IPS DF 6.9 (cell line): Measurements from ENCODE around the gene SUPT3H.

Experiments
- DNase-seq: peaks from one replicate; pipeline ENCODE4 v3.0.0-alpha.2; 2013; ENCODE audit warnings: low read depth, low spot score
- H3K27ac ChIP-seq: one replicate; pipeline ENCODE4 v1.5.1; 2013; ENCODE audit warnings: low read length, control low read depth
- H3K27me3 ChIP-seq: 2 replicates; pipeline ENCODE4 v1.6.1; 2013; ENCODE audit warnings: mild to moderate bottlenecking, low read length; ENCODE audit not compliant: control insufficient read depth, insufficient read depth
- H3K36me3 ChIP-seq: 2 replicates; pipeline ENCODE4 v1.6.1; 2013; ENCODE audit warnings: low read length; ENCODE audit not compliant: control insufficient read depth, insufficient read depth
- H3K4me1 ChIP-seq: 2 replicates; pipeline ENCODE4 v1.6.1; 2013; ENCODE audit warnings: low read length; ENCODE audit not compliant: control insufficient read depth, insufficient read depth
- H3K4me3 ChIP-seq: 2 replicates; pipeline ENCODE4 v1.5.1; 2013; ENCODE audit warnings: mild to moderate bottlenecking, low read length
- H3K9me3 ChIP-seq: 2 replicates; pipeline ENCODE4 v1.6.1; 2013; ENCODE audit warnings: low read length, inconsistent platforms; ENCODE audit not compliant: control insufficient read depth, insufficient read depth
- WGBS: extraction: QIAGEN DNeasy Blood & Tissue Kit; methylation state at CpG from one replicate; pipeline ENCODE4 v1.1.7; 2013; ENCODE audit warnings: mixed read lengths, missing lambda C conversion rate; ENCODE audit not compliant: insufficient read length, insufficient coverage; 5-methylcytosine and 5-hydroxymethylcytosine counted together

Gene SUPT3H

GRCh38 chr6:45092135-45092534 lies 285.6 kb downstream of the SUPT3H start:
- Histone ChIP-seq H3K36me3 (no peaks in the 10 kb centered on the region), H3K4me3 (no peak overlapping the region), H3K9me3 (no peaks in the 10 kb centered on the region), H3K4me1 (no peaks in the 10 kb centered on the region), H3K27ac (no peak overlapping the region), H3K27me3 (no peaks in the 10 kb centered on the region)
- WGBS = no CpG with 5 or more reads among the region's 3 CpGs
- DNase-seq = no peak

DNA sequence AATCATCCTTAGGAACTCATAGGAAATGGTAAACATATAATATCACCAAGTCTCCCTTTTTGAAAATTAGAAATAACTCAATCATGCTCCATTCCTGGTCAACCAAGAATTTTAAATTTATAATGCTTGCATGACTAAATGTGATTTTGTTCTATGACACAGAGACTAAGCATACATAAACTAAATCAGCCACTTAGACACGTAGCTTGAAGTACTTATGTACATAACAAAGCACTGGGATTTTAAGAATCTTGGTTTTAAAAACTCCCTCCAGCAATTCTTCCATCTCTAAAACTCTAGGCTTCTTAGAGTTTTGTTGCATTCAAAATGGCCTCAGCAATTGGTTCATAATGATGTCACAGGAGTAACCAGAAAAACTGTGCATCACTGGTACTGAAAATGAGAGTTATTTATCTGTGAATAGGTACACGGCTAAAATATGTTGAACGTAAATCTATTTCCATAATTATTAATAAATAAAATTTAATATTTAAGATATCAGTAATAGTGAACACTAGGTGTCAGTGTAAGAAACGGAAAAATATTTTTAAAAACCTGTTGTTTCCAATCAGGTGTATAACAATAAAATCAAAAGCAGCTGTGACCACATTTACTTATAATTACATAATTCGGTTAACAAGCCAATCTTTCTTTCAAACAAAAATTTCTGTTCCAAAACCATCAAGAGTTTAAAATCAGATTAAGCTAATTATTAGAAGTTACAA lies 291.2 kb downstream of the SUPT3H start:
- Histone ChIP-seq H3K27me3 (no peaks in the 10 kb centered on the region), H3K4me3 (no peak overlapping the region)

DNA sequence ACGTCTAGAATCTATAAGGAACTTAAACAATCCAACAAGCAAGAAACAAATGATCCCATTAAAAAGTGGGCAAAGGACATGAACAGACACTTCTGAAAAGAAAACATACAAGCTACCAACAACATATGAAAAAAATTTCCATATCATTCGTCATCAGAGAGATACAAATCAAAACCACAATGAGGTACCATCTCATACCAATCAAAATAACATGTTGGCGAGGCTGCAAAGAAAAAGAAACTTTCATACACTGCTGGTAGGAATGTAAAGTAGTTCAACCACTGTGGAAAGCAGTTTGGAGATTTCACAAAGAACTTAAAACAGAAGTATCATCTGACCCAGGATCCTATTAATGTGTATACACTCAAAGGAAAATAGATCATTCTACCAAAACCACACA lies 293.5 kb downstream of the SUPT3H start:
- Histone ChIP-seq H3K9me3 (no peaks in the 10 kb centered on the region), H3K36me3 (no peaks in the 10 kb centered on the region), H3K4me1 (no peaks in the 10 kb centered on the region), H3K4me3 (no peak overlapping the region), H3K27ac (no peak overlapping the region), H3K27me3 (no peaks in the 10 kb centered on the region)
- DNase-seq = no peak
- no CpG with 5 or more reads among the region's 3 CpGs for WGBS

More for the DNA sequence above, 291.2 kb downstream of the SUPT3H start:
- no peak for DNase-seq
- H3K36me3 ChIP-seq = no peaks in the 10 kb centered on the region
- no peaks in the 10 kb centered on the region for H3K9me3 ChIP-seq
- H3K27ac ChIP-seq = no peak overlapping the region
- WGBS = no CpG with 5 or more reads among the region's 5 CpGs
- H3K4me1 ChIP-seq = no peaks in the 10 kb centered on the region

- H3K36me3 ChIP-seq = no peaks in the 10 kb centered on the region
Measured at GRCh38 chr6:45082091-45082490, 295.6 kb downstream of the SUPT3H start.

DNA sequence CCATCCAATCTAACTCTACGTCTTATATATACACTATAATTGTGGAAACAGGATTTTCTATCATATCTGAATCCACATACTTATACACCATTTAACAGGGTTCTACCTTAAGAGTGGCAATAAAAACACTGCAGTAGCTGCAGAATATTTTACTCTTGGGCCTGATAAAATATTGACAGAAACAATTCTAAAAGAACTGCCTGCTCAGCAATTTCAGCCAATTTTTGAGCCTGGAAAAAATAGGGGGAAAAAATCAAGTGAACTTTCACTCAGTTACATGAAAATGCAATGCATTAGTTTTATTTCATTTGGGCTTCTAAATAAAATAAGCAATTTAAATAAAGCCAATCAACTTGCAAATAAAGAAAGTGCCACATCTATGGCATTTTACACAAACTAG lies 296.1 kb downstream of the SUPT3H start:
- H3K4me3 ChIP-seq = no peak overlapping the region
- no peak for DNase-seq
- H3K27me3 ChIP-seq = no peaks in the 10 kb centered on the region
- no peaks in the 10 kb centered on the region for H3K36me3 ChIP-seq
- H3K27ac ChIP-seq = no peak overlapping the region
- no peaks in the 10 kb centered on the region for H3K4me1 ChIP-seq
- WGBS = no CpG with 5 or more reads among the region's 1 CpG
- no peaks in the 10 kb centered on the region for H3K9me3 ChIP-seq

More at GRCh38 chr6:45082091-45082490, 295.6 kb downstream of the SUPT3H start:
- no peaks in the 10 kb centered on the region for H3K9me3 ChIP-seq
- H3K27me3 ChIP-seq = no peaks in the 10 kb centered on the region
- no peak overlapping the region for H3K4me3 ChIP-seq
- H3K4me1 ChIP-seq = no peaks in the 10 kb centered on the region
- no CpG with 5 or more reads among the region's 1 CpG for WGBS
- no peak overlapping the region for H3K27ac ChIP-seq
- DNase-seq = no peak

DNA sequence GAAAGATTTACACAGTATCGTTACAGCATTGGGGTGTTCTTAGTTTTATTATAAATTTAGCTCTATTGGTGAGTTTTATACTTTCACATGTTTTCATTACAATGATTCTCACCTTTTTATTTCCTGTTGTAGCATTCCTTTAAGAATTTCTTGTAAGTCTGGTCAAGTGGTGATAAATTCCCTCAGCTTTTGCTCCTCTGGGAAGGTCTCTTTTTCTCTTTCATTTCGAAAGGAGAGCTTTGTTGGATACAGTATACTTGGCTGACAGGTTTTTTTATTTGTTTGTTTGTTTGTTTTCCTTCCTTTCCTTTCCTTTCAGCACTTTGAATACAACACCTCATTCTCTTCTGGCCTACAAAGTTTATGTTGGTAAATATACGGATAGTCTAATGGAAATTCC lies 299.3 kb downstream of the SUPT3H start:
- Histone ChIP-seq H3K4me1 (no peaks in the 10 kb centered on the region), H3K36me3 (no peaks in the 10 kb centered on the region), H3K27ac (no peak overlapping the region), H3K4me3 (no peak overlapping the region), H3K9me3 (no peaks in the 10 kb centered on the region), H3K27me3 (no peaks in the 10 kb centered on the region)
- no CpG with 5 or more reads among the region's 3 CpGs for WGBS
- no peak for DNase-seq

GRCh38 chr6:45076217-45076930 lies 301.4 kb downstream of the SUPT3H start:
- Histone ChIP-seq H3K4me3 (no peak overlapping the region), H3K4me1 (no peaks in the 10 kb centered on the region), H3K36me3 (no peaks in the 10 kb centered on the region), H3K27me3 (no peaks in the 10 kb centered on the region), H3K9me3 (no peaks in the 10 kb centered on the region), H3K27ac (no peak overlapping the region)
- DNase-seq = no peak
- no CpG with 5 or more reads among the region's 2 CpGs for WGBS

DNA sequence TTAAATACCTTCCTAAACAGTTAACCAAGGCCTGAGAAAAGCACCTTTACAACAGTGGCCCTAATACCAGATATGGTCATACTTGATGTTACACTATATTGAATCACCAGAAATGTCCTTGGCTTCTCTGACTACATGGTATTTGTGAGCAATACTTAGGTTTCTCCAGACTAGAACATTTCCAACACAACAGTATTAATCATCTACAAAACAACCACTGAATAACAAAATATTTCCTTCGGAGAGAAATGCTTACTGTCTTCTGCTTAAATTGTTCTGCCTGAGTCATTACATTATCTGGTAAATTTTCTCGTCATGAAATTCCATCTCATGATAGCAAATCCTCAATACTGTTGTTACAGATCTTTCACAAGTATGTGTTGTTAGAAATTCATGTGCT lies 302.5 kb downstream of the SUPT3H start:
- Histone ChIP-seq H3K9me3 (no peaks in the 10 kb centered on the region), H3K4me1 (no peaks in the 10 kb centered on the region), H3K27ac (no peak overlapping the region), H3K27me3 (no peaks in the 10 kb centered on the region), H3K4me3 (no peak overlapping the region), H3K36me3 (no peaks in the 10 kb centered on the region)
- no peak for DNase-seq
- WGBS = no CpG with 5 or more reads among the region's 2 CpGs

GRCh38 chr6:45074439-45074838 lies 303.3 kb downstream of the SUPT3H start:
- Histone ChIP-seq H3K27ac (no peak overlapping the region), H3K36me3 (no peaks in the 10 kb centered on the region), H3K9me3 (no peaks in the 10 kb centered on the region), H3K27me3 (no peaks in the 10 kb centered on the region), H3K4me3 (no peak overlapping the region), H3K4me1 (no peaks in the 10 kb centered on the region)
- no CpG with 5 or more reads among the region's 1 CpG for WGBS
- no peak for DNase-seq

DNA sequence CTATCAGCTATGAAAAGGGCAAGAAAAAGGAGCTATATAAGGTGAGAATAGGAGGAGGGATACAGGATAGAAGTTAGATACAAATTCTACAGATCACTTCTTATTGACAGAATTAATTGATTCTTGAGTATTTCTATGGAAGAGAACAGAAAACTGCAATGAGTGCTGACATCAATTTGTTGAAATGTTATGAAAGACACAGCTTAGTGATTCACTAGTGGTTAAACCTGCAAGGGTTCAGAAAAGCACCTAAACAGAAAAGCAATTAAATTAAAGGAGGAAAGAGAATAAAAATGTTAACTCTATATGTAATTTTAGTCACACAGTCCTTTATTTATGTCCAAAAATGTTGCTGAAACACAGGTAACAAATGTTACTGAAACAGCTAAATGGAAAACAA lies 304.0 kb downstream of the SUPT3H start:
- H3K9me3 ChIP-seq = no peaks in the 10 kb centered on the region
- H3K4me3 ChIP-seq = no peak overlapping the region
- no peaks in the 10 kb centered on the region for H3K27me3 ChIP-seq
- no peaks in the 10 kb centered on the region for H3K4me1 ChIP-seq
- no peaks in the 10 kb centered on the region for H3K36me3 ChIP-seq
- DNase-seq = no peak
- H3K27ac ChIP-seq = no peak overlapping the region

- Histone ChIP-seq H3K27ac (no peak overlapping the region), H3K36me3 (no peaks in the 10 kb centered on the region), H3K4me1 (no peaks in the 10 kb centered on the region), H3K27me3 (no peaks in the 10 kb centered on the region), H3K4me3 (no peak overlapping the region), H3K9me3 (no peaks in the 10 kb centered on the region)
- WGBS = no CpG with 5 or more reads among the region's 3 CpGs
- no peak for DNase-seq
Measured at GRCh38 chr6:45072673-45073072, 305.1 kb downstream of the SUPT3H start.
